Gastroesophageal sphincter (tissue), 4 donors: ENCODE results near the gene LRRC75A. TPM values are rescaled to one million over a fixed set of nuclear protein-coding genes. Genes with fewer than 3 reads are reported as not detected.

Experiments
- ATAC-seq: fragments of 150-250 bp; one replicate; pipeline ENCODE4 v1.9.1; 2016; ENCODE audit warnings: mild to moderate bottlenecking, moderate library complexity
- H3K27ac ChIP-seq, 4 donors: fragments of 200-600 bp; sonication (generic) in 3 of 4; 1 replicate in 3 of 4; 2 replicates in 1 of 4; pipeline ENCODE4 v1.5.1; 2016 to 2019
- H3K27me3 ChIP-seq: fragments of 200-600 bp; sonication (generic); one replicate; pipeline ENCODE4 v1.5.1; 2019
- H3K36me3 ChIP-seq, 2 donors: fragments of 200-600 bp; sonication (generic); one replicate each; pipeline ENCODE4 v1.5.1; 2019; ENCODE audit warnings: control low read depth in 1 of 2
- H3K4me1 ChIP-seq, 3 donors: fragments of 200-600 bp; sonication (generic); 1 replicate in 2 of 3; 2 replicates in 1 of 3; pipeline ENCODE4 v1.5.1; 2016 to 2019; ENCODE audit warnings: control low read depth in 2 of 3
- H3K4me3 ChIP-seq, 2 donors: fragments of 200-600 bp; sonication (generic); one replicate each; pipeline ENCODE4 v1.5.1; 2019; ENCODE audit warnings: mild to moderate bottlenecking in 1 of 2, moderate library complexity in 1 of 2
- H3K9me3 ChIP-seq, 3 donors: fragments of 200-600 bp; sonication (generic); one replicate each; pipeline ENCODE4 v1.5.1; 2017 to 2019; ENCODE audit warnings: control low read depth in 2 of 3
- CTCF ChIP-seq, 4 experiments: fragments of 200-600 bp in 2 of 4; fragments of 450-650 bp in 2 of 4; sonication (generic) in 1 of 4; IDR thresholded peaks; one replicate each; pipeline ENCODE4 v1.5.1; 2017 to 2019; ENCODE audit warnings: antibody characterized with exemption in 4 of 4, mild to moderate bottlenecking in 2 of 4, moderate library complexity in 2 of 4
- EP300 ChIP-seq: sonication (generic); formaldehyde crosslinking; IDR thresholded peaks from one replicate; pipeline ENCODE4 v1.6.1; 2017; ENCODE audit warnings: antibody characterized with exemption, mild to moderate bottlenecking
- POLR2A ChIP-seq, 2 donors: fragments of 450-650 bp; IDR thresholded peaks; one replicate each; pipeline ENCODE4 v1.6.1; 2017; ENCODE audit warnings: antibody characterized with exemption in 2 of 2, mild to moderate bottlenecking in 2 of 2, moderate library complexity in 1 of 2
- POLR2AphosphoS5 ChIP-seq: sonication (generic); formaldehyde crosslinking; IDR thresholded peaks from one replicate; pipeline ENCODE4 v1.6.1; 2017; ENCODE audit warnings: antibody characterized with exemption
- WGBS, 2 donors: methylation state at CpG; one replicate each; pipeline ENCODE4 v1.1.5; 2018; ENCODE audit warnings: low coverage in 1 of 2; 5-methylcytosine and 5-hydroxymethylcytosine counted together
- total RNA-seq, 4 donors: library from RNA; depleted of rRNA; stranded (reverse); fragments of >200 nt; gene quantifications; one replicate each; pipeline ENCODE4 v1.1.0, GENCODE V29; 2016

Gene LRRC75A
- total RNA-seq, 4 donors from 2014 or later, result 0.94 to 4.0 (median 2.3) TPM

- Histone ChIP-seq H3K36me3 (peaks cover 0 to 39% of the 10 kb centered on the region in 2 donors), H3K4me3 (peak overlapping the region; percentile 72 to 86), H3K9me3 (no peaks in the 10 kb centered on the region), H3K27ac (peak overlapping the region; percentile 48 to 88 (median 80)), H3K27me3 (no peaks in the 10 kb centered on the region), H3K4me1 (peaks cover 6 to 51% (median 7%) of the 10 kb centered on the region in 3 donors)
- no peak for TF ChIP-seq POLR2AphosphoS5
- TF ChIP-seq CTCF (IDR thresholded peaks at IDR 0.05), result no peak
- TF ChIP-seq POLR2A (IDR thresholded peaks at IDR 0.05), result no peak
- no peak for TF ChIP-seq EP300
- ATAC-seq, result no peak
- WGBS, 2 donors, result 0% methylated on average over 4 to 5 of the region's 25 CpGs
These were observed 52.6 kb downstream of the LRRC75A start for GRCh38 chr17:16439303-16439791.

- Histone ChIP-seq H3K4me3 (peak overlapping the region; percentile 72 to 86), H3K27me3 (no peaks in the 10 kb centered on the region), H3K9me3 (no peaks in the 10 kb centered on the region), H3K36me3 (peaks cover 0 to 33% of the 10 kb centered on the region in 2 donors), H3K27ac (peak overlapping the region; percentile 48 to 88 (median 80)), H3K4me1 (peaks cover 6 to 47% (median 7%) of the 10 kb centered on the region in 3 donors)
- peak; percentile 42 to 66 for TF ChIP-seq POLR2A (IDR thresholded peaks at IDR 0.05)
- no peak for TF ChIP-seq EP300
- TF ChIP-seq POLR2AphosphoS5, result peak; percentile 95
- TF ChIP-seq CTCF (IDR thresholded peaks at IDR 0.05), result peak in 1 of 4 experiments; percentile 9
- ATAC-seq, result peak; percentile 96
- 0% methylated on average over 7 to 17 of the region's 46 CpGs for WGBS, 2 donors
These were observed 53.3 kb downstream of the LRRC75A start for GRCh38 chr17:16438557-16439302.

- Histone ChIP-seq H3K36me3 (peaks cover 0 to 28% of the 10 kb centered on the region in 2 donors), H3K27me3 (no peaks in the 10 kb centered on the region), H3K4me1 (peaks cover 6 to 41% (median 7%) of the 10 kb centered on the region in 3 donors), H3K4me3 (peak overlapping the region; percentile 72 to 86), H3K27ac (peak overlapping the region; percentile 25 to 88 (median 80)), H3K9me3 (no peaks in the 10 kb centered on the region)
- TF ChIP-seq CTCF (IDR thresholded peaks at IDR 0.05) (no peak), POLR2A (IDR thresholded peaks at IDR 0.05) (no peak), POLR2AphosphoS5 (no peak), EP300 (no peak)
- WGBS, 2 donors, result 5 to 23% methylated on average over 8 of the region's 8 CpGs
- ATAC-seq, result no peak
These were observed 53.8 kb downstream of the LRRC75A start for GRCh38 chr17:16438173-16438556.

- 0 to 39% methylated on average over 1 to 2 of the region's 2 CpGs for WGBS, 2 donors
- ATAC-seq, result no peak
- H3K36me3 ChIP-seq, result peaks cover 0 to 17% of the 10 kb centered on the region in 2 donors
- H3K9me3 ChIP-seq, result no peaks in the 10 kb centered on the region
- peaks cover 6 to 32% (median 7%) of the 10 kb centered on the region in 3 donors for H3K4me1 ChIP-seq
- TF ChIP-seq POLR2A (IDR thresholded peaks at IDR 0.05) (no peak), CTCF (IDR thresholded peaks at IDR 0.05) (no peak), POLR2AphosphoS5 (no peak), EP300 (no peak)
- H3K27ac ChIP-seq, result no peak overlapping the region
- no peaks in the 10 kb centered on the region for H3K27me3 ChIP-seq
- H3K4me3 ChIP-seq, result no peak overlapping the region
These were observed 54.9 kb downstream of the LRRC75A start for GRCh38 chr17:16437083-16437482.
